ENCODE results near the gene DSEL.
A peak's percentile ranks its signal among the peaks of the same experiment; 100 is the strongest.

The DSEL gene

DNA sequence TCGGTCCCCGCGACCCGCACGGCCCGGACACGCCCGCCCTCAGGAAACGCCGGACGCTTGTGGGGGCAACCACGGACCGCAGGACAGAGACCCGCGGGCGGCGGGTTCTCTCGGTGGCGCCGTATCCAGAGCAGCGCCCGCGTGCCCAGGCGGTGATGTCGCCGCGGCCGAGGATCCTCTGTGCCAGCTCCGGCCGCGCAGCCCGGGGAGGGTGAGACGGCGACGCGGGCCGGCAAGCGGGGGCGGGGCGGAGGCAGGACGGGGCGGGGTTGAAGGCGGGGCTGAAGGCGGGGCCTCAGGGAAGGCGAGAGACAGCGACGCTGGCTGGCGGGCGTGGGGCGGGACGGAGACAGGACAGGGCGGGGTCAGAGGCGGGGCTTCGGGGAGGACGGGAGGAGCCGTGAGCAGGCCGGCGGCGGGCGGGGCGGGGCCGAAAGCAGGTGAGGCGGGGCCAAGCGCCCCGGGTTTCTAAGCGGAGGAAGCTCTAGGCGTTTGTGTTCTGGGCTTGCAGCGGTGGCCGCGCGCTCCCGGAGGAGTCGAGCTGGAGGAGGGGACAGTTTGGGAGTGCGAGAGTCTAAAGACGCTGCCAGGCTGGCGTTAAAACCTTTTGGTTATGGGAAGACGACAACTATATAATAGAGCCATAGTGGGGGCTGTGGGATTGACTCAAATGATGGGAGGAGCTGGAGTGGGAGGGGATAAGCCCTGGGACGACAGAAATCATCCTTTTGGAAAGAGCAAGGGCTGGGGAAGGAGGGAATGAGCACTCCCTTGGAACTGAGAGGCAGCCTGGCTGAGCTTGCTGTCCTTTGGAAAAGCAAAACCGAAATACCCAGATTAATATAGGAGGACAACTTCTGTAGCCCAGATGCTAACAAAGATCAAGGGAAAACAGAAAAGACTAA is at the start of gene DSEL:
Gene DSEL, minus strand, starts transcription at position 182 of the 905 bp plus-strand sequence. CDS start 2,112 bp downstream, outside the sequence.
- H3K4me3 ChIP-seq (ENCODE audit: low read depth, low read length) = peak within 1 kb of the TSS; percentile 84
- no peaks in the 10 kb centered on the region for H3K27me3 ChIP-seq (ENCODE audit: control insufficient read depth, insufficient read depth, low read length)
- no peaks in the 10 kb centered on the region for H3K9me3 ChIP-seq (ENCODE audit: control insufficient read depth, insufficient read depth, low read length)
- no peaks in the 10 kb centered on the region for H3K36me3 ChIP-seq (ENCODE audit: control insufficient read depth, insufficient read depth, low read length)
- peak within 1 kb of the TSS; percentile 50 for H3K9ac ChIP-seq (ENCODE audit: low read depth, low read length)
- H3K4me1 ChIP-seq (ENCODE audit: control insufficient read depth, insufficient read depth, low read length) = peaks cover 6% of the 10 kb centered on the region

DNA sequence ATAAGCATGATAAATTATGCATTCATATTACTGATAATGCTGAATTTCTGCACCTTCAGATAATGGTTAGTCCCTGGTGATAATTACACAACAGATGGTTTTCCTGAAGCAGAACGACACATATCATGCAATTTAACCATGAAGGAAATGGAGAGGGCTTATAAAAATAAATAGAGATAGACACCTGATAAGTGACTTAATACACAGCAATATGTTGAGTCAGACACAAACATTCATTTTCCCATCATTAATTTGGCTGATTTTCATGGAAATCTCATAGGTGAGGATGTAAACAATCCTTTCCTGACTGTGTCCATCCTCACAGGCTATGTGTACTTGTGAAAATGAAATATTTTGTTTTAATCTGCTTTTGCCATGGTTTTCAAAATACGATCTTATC is 36.9 kb upstream of the DSEL start:
- Histone ChIP-seq H3K36me3 (ENCODE audit: control insufficient read depth, insufficient read depth, low read length) (no peaks in the 10 kb centered on the region), H3K9me3 (ENCODE audit: control insufficient read depth, insufficient read depth, low read length) (no peaks in the 10 kb centered on the region)

DNA sequence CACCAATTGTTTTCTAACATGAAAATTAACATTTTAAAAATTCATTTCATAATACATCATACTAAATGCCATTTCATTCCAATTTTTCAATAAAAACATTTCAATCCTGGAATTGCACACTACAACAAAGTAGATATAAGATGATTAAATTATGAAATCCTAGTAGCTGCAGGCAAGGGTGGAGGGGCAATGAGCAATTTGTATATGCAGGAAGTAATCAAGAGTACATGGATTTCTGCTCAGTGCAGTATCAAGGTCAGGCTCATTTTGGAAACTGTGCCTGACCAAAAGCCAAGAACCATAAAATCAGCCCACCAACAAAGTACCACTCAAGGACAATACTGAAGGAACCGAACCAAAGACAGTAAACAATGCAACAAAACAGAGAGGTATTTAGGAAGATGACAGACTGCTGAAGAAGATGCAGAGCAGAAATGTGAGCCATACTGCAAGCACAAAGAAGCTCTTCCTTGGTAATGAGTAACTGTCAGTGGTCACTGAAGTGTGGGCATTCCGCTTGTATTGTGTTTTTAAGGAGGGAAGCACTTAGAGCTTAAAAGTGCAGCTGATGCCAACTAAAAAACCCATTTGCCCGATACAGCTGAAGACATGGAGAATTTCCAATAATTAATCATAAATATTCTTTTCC is 34.5 kb upstream of the DSEL start:
- Histone ChIP-seq H3K36me3 (ENCODE audit: control insufficient read depth, insufficient read depth, low read length) (no peaks in the 10 kb centered on the region), H3K9ac (ENCODE audit: low read depth, low read length) (no peak overlapping the region), H3K27me3 (ENCODE audit: control insufficient read depth, insufficient read depth, low read length) (no peaks in the 10 kb centered on the region), H3K4me1 (ENCODE audit: control insufficient read depth, insufficient read depth, low read length) (no peaks in the 10 kb centered on the region), H3K9me3 (ENCODE audit: control insufficient read depth, insufficient read depth, low read length) (no peaks in the 10 kb centered on the region), H3K4me3 (ENCODE audit: low read depth, low read length) (no peak overlapping the region)

More for the DNA sequence above, 36.9 kb upstream of the DSEL start:
- no peak overlapping the region for H3K9ac ChIP-seq (ENCODE audit: low read depth, low read length)
- no peak overlapping the region for H3K4me3 ChIP-seq (ENCODE audit: low read depth, low read length)
- H3K4me1 ChIP-seq (ENCODE audit: control insufficient read depth, insufficient read depth, low read length) = no peaks in the 10 kb centered on the region
- H3K27me3 ChIP-seq (ENCODE audit: control insufficient read depth, insufficient read depth, low read length) = no peaks in the 10 kb centered on the region

DNA sequence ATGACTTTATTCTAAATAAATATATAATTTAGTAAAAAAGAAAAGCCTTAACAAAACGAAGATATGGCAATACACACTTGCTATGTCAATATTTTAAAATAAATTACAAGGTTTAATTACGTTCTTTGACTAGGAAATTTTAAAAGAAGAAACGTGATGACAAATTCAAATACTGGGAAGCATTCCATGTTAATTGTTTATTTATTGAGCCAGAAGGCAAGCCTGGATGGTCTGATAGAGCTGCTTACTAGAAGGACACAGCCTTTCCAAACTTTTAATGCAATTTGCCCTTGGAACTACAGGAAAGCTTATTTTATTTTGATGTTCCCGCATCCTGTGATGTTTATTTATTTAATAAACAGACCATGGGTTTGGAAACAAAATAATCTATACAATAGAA is 33.4 kb upstream of the DSEL start:
- Histone ChIP-seq H3K27me3 (ENCODE audit: control insufficient read depth, insufficient read depth, low read length) (no peaks in the 10 kb centered on the region), H3K4me3 (ENCODE audit: low read depth, low read length) (no peak overlapping the region), H3K9ac (ENCODE audit: low read depth, low read length) (no peak overlapping the region), H3K36me3 (ENCODE audit: control insufficient read depth, insufficient read depth, low read length) (no peaks in the 10 kb centered on the region), H3K4me1 (ENCODE audit: control insufficient read depth, insufficient read depth, low read length) (no peaks in the 10 kb centered on the region), H3K9me3 (ENCODE audit: control insufficient read depth, insufficient read depth, low read length) (no peaks in the 10 kb centered on the region)

DNA sequence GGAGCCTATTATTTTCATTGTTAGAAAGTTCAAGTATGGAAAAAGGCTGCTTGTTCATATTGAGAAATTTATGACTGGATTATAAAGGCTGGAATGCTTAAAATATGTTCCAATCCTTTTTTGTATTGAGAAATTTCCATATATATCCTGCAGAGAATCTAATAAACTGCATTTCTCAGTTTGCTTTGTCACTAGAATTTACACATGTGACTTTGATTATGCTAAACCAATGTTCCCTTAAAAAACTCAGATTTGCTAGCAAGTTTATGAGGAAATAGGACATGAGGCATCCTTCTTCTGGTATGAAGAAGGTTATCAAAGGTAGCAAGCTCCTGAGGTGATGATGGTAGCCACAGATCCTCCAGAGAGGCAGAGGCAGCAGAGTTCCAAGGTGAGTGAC is 29.2 kb upstream of the DSEL start:
- Histone ChIP-seq H3K4me1 (ENCODE audit: control insufficient read depth, insufficient read depth, low read length) (no peaks in the 10 kb centered on the region), H3K36me3 (ENCODE audit: control insufficient read depth, insufficient read depth, low read length) (no peaks in the 10 kb centered on the region), H3K4me3 (ENCODE audit: low read depth, low read length) (no peak overlapping the region), H3K27me3 (ENCODE audit: control insufficient read depth, insufficient read depth, low read length) (no peaks in the 10 kb centered on the region), H3K9ac (ENCODE audit: low read depth, low read length) (no peak overlapping the region), H3K9me3 (ENCODE audit: control insufficient read depth, insufficient read depth, low read length) (no peaks in the 10 kb centered on the region)

DNA sequence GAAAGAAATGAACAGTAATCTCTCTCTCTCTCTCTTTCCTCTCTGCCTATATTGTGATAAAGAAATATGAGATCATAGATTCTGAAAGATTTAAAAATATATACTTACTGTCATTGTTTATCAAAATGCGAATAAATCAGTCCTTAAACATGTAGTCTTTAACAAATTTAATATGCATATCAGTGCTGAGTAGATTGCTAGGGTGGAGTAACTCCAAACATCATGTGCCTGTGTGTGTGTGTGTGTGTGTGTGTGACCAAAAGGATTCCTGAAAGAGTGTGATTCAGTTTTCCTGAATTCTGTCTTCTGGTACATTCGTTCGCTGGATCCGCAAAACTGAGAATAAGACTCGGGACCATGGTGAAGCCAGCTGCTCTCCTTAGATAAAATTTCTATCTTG is 24.0 kb upstream of the DSEL start:
- no peaks in the 10 kb centered on the region for H3K4me1 ChIP-seq (ENCODE audit: control insufficient read depth, insufficient read depth, low read length)
- H3K36me3 ChIP-seq (ENCODE audit: control insufficient read depth, insufficient read depth, low read length) = no peaks in the 10 kb centered on the region
- H3K4me3 ChIP-seq (ENCODE audit: low read depth, low read length) = no peak overlapping the region
- no peak overlapping the region for H3K9ac ChIP-seq (ENCODE audit: low read depth, low read length)
- no peaks in the 10 kb centered on the region for H3K27me3 ChIP-seq (ENCODE audit: control insufficient read depth, insufficient read depth, low read length)
- H3K9me3 ChIP-seq (ENCODE audit: control insufficient read depth, insufficient read depth, low read length) = no peaks in the 10 kb centered on the region

DNA sequence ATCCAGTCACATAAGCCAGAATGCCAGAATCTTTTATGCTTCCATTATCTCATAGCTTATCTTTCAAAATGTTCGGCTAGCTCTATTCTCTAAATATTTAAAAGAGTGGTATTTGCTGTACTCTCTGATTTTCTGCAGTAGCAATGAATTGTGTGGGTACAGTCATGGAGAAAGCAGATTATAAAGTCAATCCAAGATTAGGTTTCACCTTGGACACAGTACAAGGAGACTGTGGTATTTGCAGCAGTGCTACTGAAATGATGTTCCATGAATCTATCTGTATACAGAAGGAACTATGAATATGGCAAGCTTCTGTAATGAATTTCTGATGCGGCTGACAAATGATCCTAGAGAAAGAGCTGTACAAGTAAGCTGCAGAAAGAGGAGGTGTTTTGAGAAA is 15.4 kb upstream of the DSEL start:
- no peaks in the 10 kb centered on the region for H3K36me3 ChIP-seq (ENCODE audit: control insufficient read depth, insufficient read depth, low read length)
- H3K4me3 ChIP-seq (ENCODE audit: low read depth, low read length) = no peak overlapping the region
- no peaks in the 10 kb centered on the region for H3K27me3 ChIP-seq (ENCODE audit: control insufficient read depth, insufficient read depth, low read length)
- no peak overlapping the region for H3K9ac ChIP-seq (ENCODE audit: low read depth, low read length)
- no peaks in the 10 kb centered on the region for H3K9me3 ChIP-seq (ENCODE audit: control insufficient read depth, insufficient read depth, low read length)
- H3K4me1 ChIP-seq (ENCODE audit: control insufficient read depth, insufficient read depth, low read length) = no peaks in the 10 kb centered on the region

DNA sequence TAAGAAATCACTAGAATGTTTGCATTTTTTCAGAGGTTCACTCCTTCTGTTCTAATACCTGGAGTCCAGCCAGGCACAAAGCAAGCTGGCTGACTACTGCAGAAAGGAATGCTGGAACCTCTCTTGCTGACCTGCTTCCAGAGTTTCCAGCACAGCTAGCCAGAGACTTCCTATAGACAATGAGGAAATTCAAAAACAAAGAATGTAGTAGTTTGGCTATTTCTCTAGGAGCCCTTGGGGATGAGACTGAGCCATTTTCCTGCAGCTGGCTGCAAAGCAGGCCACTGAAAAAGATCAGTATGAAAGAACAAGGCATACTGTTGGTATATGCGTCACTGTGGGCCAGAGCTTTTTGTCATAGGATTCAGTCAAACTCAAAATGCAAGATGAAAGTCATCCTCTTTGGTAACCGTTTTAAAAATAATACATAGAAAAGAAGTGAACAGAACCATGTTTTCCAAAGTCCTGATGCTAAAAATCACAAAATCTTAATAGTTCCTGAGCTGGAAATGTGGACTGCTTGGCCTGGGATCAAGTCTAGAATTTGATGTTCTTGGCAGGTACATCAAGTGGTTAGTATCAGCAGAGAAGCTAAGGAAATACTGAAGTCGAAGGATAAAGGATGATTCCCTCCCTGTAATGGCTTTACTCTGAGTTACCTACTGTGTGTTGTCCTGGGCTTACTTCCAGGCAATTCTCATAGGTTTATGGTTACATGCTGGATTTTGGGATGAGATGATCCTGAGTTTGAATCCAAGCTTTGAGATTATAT is 9.0 kb upstream of the DSEL start:
- Histone ChIP-seq H3K36me3 (ENCODE audit: control insufficient read depth, insufficient read depth, low read length) (no peaks in the 10 kb centered on the region), H3K27me3 (ENCODE audit: control insufficient read depth, insufficient read depth, low read length) (no peaks in the 10 kb centered on the region), H3K9ac (ENCODE audit: low read depth, low read length) (no peak overlapping the region)

DNA sequence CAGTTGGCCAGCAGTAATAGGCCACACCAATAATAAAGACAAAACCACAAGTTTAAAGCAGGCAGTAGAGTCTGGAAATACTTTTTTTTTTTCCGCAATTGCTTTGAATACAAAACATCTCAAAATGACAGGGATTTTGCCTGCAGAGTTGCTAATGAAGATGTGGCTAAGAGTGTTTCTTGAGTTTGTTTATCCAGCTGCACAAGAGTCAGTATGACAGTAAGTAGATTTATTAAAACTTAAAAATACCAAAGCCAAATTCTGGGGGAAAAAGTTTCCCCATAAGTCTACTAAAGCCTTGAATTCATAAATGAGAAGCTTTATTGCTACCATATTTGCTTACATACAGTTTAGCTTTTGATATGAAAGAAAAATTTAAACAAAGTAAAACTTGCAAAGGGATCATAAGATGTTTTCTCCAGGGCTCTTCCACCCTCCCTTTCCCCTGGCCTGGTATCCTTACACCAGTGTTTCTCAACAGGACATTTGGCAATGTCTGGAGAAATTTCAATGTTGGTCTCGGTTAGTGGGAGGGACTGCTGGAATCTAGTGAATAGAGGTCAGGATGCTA is 3.9 kb upstream of the DSEL start:
- H3K36me3 ChIP-seq (ENCODE audit: control insufficient read depth, insufficient read depth, low read length) = no peaks in the 10 kb centered on the region
- H3K4me1 ChIP-seq (ENCODE audit: control insufficient read depth, insufficient read depth, low read length) = peaks cover 8% of the 10 kb centered on the region
- no peaks in the 10 kb centered on the region for H3K27me3 ChIP-seq (ENCODE audit: control insufficient read depth, insufficient read depth, low read length)
- H3K4me3 ChIP-seq (ENCODE audit: low read depth, low read length) = no peak overlapping the region
- H3K9ac ChIP-seq (ENCODE audit: low read depth, low read length) = no peak overlapping the region
- H3K9me3 ChIP-seq (ENCODE audit: control insufficient read depth, insufficient read depth, low read length) = no peaks in the 10 kb centered on the region

More for the DNA sequence above, 9.0 kb upstream of the DSEL start:
- H3K4me3 ChIP-seq (ENCODE audit: low read depth, low read length) = no peak overlapping the region
- no peaks in the 10 kb centered on the region for H3K9me3 ChIP-seq (ENCODE audit: control insufficient read depth, insufficient read depth, low read length)
- H3K4me1 ChIP-seq (ENCODE audit: control insufficient read depth, insufficient read depth, low read length) = peaks cover 3% of the 10 kb centered on the region

DNA sequence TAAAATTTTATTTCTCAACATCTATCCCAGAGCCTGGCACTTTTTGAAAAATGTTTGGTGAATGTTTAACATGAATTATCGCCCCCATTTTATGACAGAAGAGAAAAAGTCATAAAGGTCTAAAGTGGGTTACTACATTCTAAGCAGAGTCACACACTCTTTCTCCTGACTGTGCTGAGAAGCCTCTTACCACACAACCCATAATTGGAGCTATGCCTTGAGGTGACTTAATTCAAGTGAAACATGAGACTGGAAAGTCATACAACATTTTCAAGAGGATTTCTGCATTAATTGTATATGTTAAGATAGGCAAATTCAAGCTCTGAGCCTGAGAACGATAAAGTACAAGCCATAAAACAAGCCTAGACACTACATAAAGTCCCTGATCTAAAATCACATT is 3.1 kb upstream of the DSEL start:
- Histone ChIP-seq H3K9ac (ENCODE audit: low read depth, low read length) (no peak overlapping the region), H3K4me3 (ENCODE audit: low read depth, low read length) (no peak overlapping the region), H3K36me3 (ENCODE audit: control insufficient read depth, insufficient read depth, low read length) (no peaks in the 10 kb centered on the region), H3K27me3 (ENCODE audit: control insufficient read depth, insufficient read depth, low read length) (no peaks in the 10 kb centered on the region), H3K4me1 (ENCODE audit: control insufficient read depth, insufficient read depth, low read length) (peaks cover 6% of the 10 kb centered on the region), H3K9me3 (ENCODE audit: control insufficient read depth, insufficient read depth, low read length) (no peaks in the 10 kb centered on the region)

DNA sequence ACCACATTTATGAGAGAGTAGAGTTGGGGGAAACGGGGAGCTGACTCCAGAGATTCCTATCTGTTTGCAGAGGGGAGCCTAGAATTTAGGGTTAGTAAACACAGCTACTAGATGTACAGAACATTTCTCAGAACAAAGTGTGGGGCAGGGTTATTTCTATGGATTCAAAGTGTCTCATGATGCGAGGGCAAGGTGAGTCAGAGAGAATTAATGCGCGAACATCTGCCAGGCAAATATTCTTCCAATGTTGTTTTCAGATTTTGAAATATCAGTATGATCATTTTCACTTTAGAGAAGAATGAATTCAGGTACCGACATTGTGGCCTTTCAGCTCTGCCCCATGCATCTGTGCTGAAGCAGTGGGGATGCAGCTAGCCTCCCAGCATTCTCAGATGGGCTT is 2.0 kb upstream of the DSEL start:
- Histone ChIP-seq H3K4me3 (ENCODE audit: low read depth, low read length) (no peak overlapping the region), H3K27me3 (ENCODE audit: control insufficient read depth, insufficient read depth, low read length) (no peaks in the 10 kb centered on the region), H3K36me3 (ENCODE audit: control insufficient read depth, insufficient read depth, low read length) (no peaks in the 10 kb centered on the region), H3K4me1 (ENCODE audit: control insufficient read depth, insufficient read depth, low read length) (peaks cover 4% of the 10 kb centered on the region), H3K9me3 (ENCODE audit: control insufficient read depth, insufficient read depth, low read length) (no peaks in the 10 kb centered on the region), H3K9ac (ENCODE audit: low read depth, low read length) (no peak overlapping the region)
